ENCODE data around the gene GPX4. TPM values are rescaled to one million over a fixed set of nuclear protein-coding genes. Genes with fewer than 3 reads are reported as not detected.
A peak's percentile ranks its signal among the peaks of the same experiment; 100 is the strongest.

The GPX4 gene
- polyA plus RNA-seq, 1 of the 3 experiments (the other 2 are of a cell fraction) = 925 TPM

DNA sequence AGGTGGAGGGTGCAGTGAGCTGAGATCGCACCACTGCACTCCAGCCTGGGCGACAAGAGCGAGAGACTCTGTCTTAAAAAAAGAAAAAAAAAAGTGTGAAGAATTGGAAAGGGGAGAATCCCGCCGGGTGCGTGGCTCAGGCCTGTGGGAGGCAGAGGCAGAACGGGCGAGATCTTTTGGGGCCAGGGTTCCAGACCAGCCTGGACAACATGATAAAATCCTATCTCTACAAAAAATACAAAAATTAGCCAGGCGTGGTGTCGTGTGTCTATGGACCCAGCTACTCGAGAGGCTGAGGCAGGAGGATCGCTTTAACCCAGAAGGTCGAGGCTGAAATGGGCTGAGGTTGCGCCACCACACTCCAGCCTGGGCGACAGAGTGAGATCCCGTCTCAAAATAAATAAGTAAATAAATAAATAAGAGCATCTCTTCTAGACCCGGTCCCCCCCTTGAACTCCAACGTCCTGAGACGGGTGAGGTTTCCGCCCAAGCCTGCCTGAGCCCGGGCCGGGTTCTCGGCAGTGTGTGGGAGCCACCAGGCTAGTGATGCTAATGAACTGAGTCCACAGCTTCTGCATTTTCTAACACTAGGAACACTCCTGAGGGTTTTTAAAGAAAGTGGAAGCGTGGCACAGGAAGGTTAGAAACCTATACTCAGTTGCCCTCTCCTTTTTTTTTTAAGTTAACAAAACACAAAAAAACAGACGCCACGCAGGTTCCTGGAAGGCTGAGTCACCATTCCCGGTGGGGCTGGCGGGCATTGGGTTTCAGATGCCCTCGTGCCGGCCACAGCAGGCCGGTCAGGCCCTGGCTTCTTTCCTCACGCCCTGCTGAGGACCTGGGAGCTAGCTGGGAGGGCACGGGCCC is 22.0 kb downstream of the GPX4 start:
- no peak overlapping the region for H3K4me3 ChIP-seq (ENCODE audit: low read depth in 2 of 2, low read length in 1 of 2)
- H3K9me3 ChIP-seq = no peaks in the 10 kb centered on the region
- H3F3A ChIP-seq (replicated peaks; ENCODE audit: insufficient read depth) = peaks cover 8% of the 10 kb centered on the region
- TF ChIP-seq RFX5 (IDR thresholded peaks at IDR 0.05; ENCODE audit: low read length) (no peak), NRF1 (IDR thresholded peaks at IDR 0.05; ENCODE audit: low read depth, low read length) (no peak), FOSL2 (IDR thresholded peaks at IDR 0.05; ENCODE audit: borderline replicate concordance, low read depth) (peak; percentile 81; the same call in 1 of the 2 replicates), RCOR1 (IDR thresholded peaks at IDR 0.05; ENCODE audit: low read length) (no peak), JUND (IDR thresholded peaks at IDR 0.05) (no peak; the same call in 1 of the 2 replicates), SMC3 (IDR thresholded peaks at IDR 0.05; ENCODE audit: low read depth, low read length) (no peak), TEAD4 (IDR thresholded peaks at IDR 0.05; ENCODE audit: borderline replicate concordance, insufficient read depth) (no peak), MXI1 (IDR thresholded peaks at IDR 0.05; ENCODE audit: low read depth, low read length) (no peak)
- TF ChIP-seq, protein P1, sequence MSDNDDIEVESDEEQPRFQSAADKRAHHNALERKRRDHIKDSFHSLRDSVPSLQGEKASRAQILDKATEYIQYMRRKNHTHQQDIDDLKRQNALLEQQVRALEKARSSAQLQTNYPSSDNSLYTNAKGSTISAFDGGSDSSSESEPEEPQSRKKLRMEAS (IDR thresholded peaks at IDR 0.05; ENCODE audit: low read depth) = peak; percentile 98
- TF ChIP-seq, protein P2, sequence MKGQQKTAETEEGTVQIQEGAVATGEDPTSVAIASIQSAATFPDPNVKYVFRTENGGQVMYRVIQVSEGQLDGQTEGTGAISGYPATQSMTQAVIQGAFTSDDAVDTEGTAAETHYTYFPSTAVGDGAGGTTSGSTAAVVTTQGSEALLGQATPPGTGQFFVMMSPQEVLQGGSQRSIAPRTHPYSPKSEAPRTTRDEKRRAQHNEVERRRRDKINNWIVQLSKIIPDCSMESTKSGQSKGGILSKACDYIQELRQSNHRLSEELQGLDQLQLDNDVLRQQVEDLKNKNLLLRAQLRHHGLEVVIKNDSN (IDR thresholded peaks at IDR 0.05; ENCODE audit: borderline replicate concordance, low read depth) = peak; percentile 31; the same call in 1 of the 2 replicates
- POLR2A ChIA-PET = no interaction called here
- DNase-seq = no peak
- H2AFZ ChIP-seq (ENCODE audit: low read depth) = no peak overlapping the region
- no peaks in the 10 kb centered on the region for H3K9me2 ChIP-seq
- peak overlapping the region; percentile 36 for H3K9ac ChIP-seq
- H3K4me2 ChIP-seq = peak overlapping the region; percentile 37
- H3K36me3 ChIP-seq (replicated peaks in 1 of 2; ENCODE audit: control insufficient read depth in 1 of 2, insufficient read depth in 2 of 2, low read length in 1 of 2) = peaks cover 7 to 13% of the 10 kb centered on the region in 2 experiments
- 0 out of 2 replicates have a peak, but pooled peaks cover 2% of the 10 kb centered on the region for H4K20me1 ChIP-seq (ENCODE audit: insufficient read depth)
- peaks cover 10% of the 10 kb centered on the region; the same call in 1 of the 2 replicates for H3K79me2 ChIP-seq (ENCODE audit: insufficient read depth)
- CTCF ChIA-PET = interaction anchor here (0.6 to 0.8 kb wide), 3 partner anchors 12 to 51 kb away, joined by 3 read pairs; no protein-coding TSS in a partner anchor
- H3K4me1 ChIP-seq (ENCODE audit: control insufficient read depth in 1 of 2, insufficient read depth in 2 of 2, low read depth in 1 of 2, low read length in 1 of 2) = peaks cover 0 to 12% of the 10 kb centered on the region in 2 experiments; a peak in 2 of 4 replicates
- peak overlapping the region; percentile 3 to 77; a peak in 3 of 4 replicates for H3K27ac ChIP-seq (ENCODE audit: low read depth in 2 of 2, low read length in 1 of 2)
- WGBS (ENCODE audit: low lambda C conversion rate) = 73% methylated on average over 31 of the region's 33 CpGs
- no peaks in the 10 kb centered on the region for H3K27me3 ChIP-seq (ENCODE audit: insufficient read depth)

DNA sequence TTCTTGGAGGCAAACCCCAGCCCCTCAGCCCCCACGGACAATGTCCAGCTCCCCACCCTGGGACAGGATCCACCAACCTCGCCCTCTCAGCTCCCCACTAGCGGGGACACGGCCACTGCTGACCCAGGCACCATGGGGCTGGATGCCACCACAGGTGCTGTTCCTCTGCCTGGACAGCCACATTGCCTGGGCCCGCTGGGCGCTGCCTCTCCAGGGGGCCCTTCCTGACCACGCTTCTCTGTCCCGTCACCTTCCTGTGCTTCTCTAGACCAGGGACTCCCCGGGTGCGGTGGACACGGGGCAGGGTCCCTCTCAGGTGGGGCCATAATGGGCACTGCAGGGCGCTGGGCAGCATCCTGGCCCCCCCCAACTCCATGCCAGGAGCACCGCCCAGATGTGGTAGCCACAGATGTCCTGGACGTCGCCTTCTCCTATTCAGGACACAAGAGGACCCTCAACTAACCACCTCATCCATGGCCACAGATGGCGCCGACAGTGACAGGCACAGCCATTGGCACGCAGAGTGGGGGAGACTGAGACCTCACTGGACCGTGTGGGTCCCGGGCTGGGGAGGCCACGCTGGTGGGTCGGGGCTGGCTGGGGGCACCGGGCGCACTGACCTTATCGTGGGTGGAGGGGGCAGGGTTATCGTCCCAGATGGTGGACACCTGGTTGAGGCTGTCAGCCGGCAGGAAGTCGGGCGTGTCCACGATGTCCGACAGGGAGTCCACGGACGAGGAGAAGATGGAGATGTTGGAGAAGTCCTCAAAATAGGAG is 23.4 kb downstream of the GPX4 start:
- Histone ChIP-seq H3K9me3 (no peaks in the 10 kb centered on the region), H3K4me2 (no peak overlapping the region), H4K20me1 (ENCODE audit: insufficient read depth) (0 out of 2 replicates have a peak, but pooled peaks cover 4% of the 10 kb centered on the region), H3K9ac (peak overlapping the region; percentile 36; the same call in 1 of the 2 replicates), H2AFZ (ENCODE audit: low read depth) (no peak overlapping the region), H3F3A (replicated peaks; ENCODE audit: insufficient read depth) (peaks cover 8% of the 10 kb centered on the region), H3K4me1 (ENCODE audit: control insufficient read depth in 1 of 2, insufficient read depth in 2 of 2, low read depth in 1 of 2, low read length in 1 of 2) (peaks cover 0 to 12% of the 10 kb centered on the region in 2 experiments; a peak in 2 of 4 replicates), H3K9me2 (no peaks in the 10 kb centered on the region), H3K4me3 (ENCODE audit: low read depth in 2 of 2, low read length in 1 of 2) (no peak overlapping the region), H3K27ac (ENCODE audit: low read depth in 2 of 2, low read length in 1 of 2) (no peak overlapping the region), H3K79me2 (ENCODE audit: insufficient read depth) (peaks cover 10% of the 10 kb centered on the region; the same call in 1 of the 2 replicates), H3K36me3 (replicated peaks in 1 of 2; ENCODE audit: control insufficient read depth in 1 of 2, insufficient read depth in 2 of 2, low read length in 1 of 2) (peaks cover 7% of the 10 kb centered on the region in 2 experiments), H3K27me3 (ENCODE audit: insufficient read depth) (no peaks in the 10 kb centered on the region)
- ChIA-PET CTCF (no interaction called here), POLR2A (no interaction called here)
- WGBS (ENCODE audit: low lambda C conversion rate) = 97% methylated on average over 26 of the region's 33 CpGs
- no peak for DNase-seq
- TF ChIP-seq NRF1 (IDR thresholded peaks at IDR 0.05; ENCODE audit: low read depth, low read length) (no peak), JUND (IDR thresholded peaks at IDR 0.05) (no peak), EP300 (IDR thresholded peaks at IDR 0.05; ENCODE audit: borderline replicate concordance in 1 of 2, low read depth in 1 of 2, low read length in 1 of 2) (no peak), CHD2 (IDR thresholded peaks at IDR 0.05; ENCODE audit: low read length, partially characterized antibody) (no peak), FOXM1 (IDR thresholded peaks at IDR 0.05; ENCODE audit: low read depth) (no peak), GABPA (IDR thresholded peaks at IDR 0.05; ENCODE audit: low read depth) (no peak), FOXJ3 (CRISPR knock-in tag; IDR thresholded peaks at IDR 0.05) (no peak)
